Hepatic stellate cell (primary cell): Measurements from ENCODE around the gene TSPAN1.
A peak's percentile ranks its signal among the peaks of the same experiment; 100 is the strongest.
"Not testable (repeated sequence)": the region's sequence is repeated elsewhere in the genome, so short reads cannot be mapped to it uniquely, and the experiment has no call there.

Experiments used
- DNase-seq: peaks from one replicate; pipeline ENCODE4 v3.0.0; 2011; ENCODE audit warnings: low spot score

Gene TSPAN1

DNA sequence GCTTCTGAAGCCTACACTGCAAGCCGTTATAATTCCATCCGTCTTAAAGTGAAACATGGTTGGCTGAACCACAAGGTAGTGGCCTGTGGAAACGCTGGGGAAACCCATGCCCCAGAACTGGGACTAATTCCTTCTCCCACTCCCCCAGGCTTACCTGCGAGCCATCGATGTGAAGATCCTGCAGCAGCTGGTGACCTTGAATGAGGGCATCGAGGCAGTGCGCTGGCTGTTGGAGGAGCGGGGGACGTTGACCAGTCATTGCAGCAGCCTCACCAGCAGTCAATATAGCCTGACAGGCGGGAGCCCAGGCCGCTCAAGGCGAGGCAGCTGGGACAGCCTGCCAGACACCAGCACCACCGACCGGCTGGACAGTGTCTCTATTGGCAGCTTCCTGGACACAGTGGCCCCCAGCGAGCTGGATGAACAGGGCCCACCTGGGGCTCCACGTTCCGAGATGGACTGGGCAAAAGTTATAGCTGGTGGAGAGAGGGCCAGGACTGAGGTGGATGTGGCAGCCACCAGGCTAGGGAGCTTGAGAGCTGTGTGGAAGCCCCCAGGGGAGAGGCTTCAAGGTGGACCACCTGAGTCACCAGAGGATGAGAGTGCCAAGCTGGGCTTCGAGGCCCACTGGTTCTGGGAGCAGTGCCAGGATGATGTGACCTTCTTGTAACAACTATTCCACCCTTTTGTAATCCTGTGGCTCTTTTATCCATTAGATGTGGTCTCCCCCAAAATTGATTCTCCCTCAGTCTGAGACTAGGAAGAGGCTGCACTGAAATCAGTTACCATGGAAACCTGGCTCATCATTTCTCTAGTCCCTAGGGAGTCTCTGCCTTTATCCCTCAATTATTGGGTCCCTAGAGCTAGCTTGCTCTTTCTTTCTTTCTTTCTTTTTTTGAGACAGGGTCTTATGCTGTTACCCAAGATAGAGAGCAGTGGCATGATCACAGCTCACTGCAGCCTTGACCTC is 44.9 kb downstream of the TSPAN1 start:
- no peak for DNase-seq

DNA sequence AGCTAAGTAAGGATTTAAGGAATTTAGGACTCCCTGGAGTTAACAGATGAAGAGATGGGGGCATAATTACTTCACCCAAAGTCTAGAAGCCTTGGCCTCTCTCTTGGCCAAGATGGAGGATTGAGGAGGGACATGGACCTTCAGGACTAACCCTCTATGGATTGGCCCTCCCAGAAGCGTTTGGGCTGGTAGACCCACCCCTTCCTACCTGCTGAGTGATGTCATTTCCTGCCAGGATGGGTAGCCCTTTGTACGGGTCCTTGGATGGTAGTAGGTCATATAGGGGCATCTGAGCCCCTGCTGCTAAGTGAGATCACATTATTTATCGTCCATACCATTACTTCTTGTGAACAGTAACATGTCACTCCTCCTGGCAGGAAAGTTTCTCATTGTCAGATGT is 45.9 kb downstream of the TSPAN1 start:
- no peak for DNase-seq

DNA sequence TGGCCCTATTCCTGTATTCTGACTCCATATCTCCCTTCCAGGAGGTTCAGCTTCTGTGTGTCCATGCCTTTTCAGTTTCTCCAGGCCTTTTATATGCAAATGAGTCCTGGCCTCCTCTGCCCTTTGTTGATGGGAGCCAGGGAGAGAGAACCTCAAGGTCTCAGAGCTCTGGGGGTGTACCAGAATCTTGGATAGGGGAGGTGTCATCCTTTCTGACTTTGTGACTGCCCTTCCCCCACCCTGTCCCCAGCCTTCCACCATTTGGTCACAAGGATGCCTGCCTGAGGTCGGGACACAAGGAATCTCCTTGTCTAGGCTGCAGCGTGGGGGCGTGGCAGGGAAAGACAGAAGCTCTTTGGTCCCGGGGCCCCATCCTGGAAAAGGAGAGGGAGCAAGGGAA is 46.9 kb downstream of the TSPAN1 start:
- no peak for DNase-seq

DNA sequence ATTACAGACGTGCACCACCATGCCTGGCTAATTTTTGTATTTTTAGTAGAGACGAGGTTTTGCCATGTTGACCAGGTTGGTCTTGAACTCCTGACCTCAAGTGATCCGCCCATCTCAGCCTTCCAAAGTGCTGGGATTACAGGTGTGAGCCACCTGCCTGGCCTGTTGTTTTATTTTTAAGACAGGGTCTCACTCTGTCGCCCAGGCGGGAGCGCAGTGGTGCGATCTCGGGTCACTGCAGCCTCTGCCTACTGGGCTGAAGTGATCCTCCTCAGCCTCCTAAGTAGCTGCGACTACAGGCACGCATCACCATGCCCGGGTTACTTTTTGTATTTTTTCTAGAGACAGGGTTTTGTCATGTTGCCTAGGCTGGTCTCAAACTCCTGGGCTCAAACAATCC is 48.2 kb downstream of the TSPAN1 start:
- DNase-seq = not testable (repeated sequence)

DNA sequence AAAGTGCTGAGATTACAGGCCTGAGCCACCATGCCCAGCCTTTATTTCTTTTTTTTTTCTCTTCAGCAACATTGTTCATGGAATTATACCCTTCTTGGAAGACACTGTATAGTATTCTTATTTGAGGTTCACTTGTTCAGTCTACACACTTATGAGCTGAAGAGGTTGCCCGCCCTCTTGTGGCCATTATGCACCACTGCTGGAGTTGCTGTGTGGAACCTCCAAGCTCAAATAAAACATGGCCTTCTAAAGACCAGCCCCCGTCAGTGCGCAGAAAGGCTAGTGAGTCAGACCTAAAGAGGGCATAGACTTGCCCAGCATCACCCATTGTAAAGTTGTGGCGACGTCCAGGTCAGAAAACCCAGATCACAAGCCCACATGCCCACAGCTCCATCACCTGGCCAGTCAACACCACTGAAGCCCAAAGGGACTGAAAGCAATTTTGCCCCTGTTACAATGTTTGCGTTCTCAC is 48.6 kb downstream of the TSPAN1 start:
- peak; percentile 74 for DNase-seq

DNA sequence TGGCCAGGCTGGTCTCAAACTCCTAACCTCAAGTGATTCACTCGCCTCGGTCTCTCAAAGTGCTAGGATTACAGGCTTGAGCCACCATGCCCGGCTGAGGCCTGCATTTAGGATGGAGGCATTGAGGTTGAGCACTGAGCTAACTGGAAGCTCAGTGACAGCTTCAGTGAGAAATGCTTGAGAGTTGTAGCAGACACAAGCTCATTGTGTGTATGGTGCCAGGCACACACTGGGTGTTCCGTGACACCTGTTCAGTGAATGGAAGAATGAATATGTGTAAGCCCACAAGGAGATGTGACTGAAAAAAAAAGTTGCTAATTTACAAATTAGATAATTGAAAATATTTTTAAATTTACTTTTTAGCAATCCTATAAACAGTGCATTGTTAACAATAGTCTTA is 50.1 kb downstream of the TSPAN1 start:
- DNase-seq = no peak

DNA sequence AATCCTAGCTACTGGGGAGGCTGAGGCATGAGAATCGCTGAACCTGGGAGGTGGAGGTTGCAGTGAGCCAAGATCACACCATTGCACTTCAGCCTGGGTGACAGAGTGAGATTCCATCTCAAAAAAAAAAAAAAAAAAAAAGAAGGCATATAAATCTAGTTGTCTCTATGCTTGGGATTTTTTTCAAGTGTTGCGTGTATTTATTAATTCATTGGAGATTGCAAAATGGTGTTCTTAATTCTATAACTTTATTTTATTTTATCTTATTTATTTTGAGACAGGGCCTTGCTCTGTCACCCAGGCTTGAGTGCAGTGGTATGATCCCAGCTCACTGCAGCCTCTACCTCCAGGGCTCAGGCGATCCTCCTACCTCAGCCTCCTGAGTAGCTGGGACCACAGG is 56.3 kb downstream of the TSPAN1 start:
- not testable (repeated sequence) for DNase-seq
